GM12892 (cell line): ENCODE results near the gene ZNF474.

ENCODE experiments used
- POLR2A ChIP-seq: IDR thresholded peaks from 2 replicates; pipeline ENCODE4 v1.6.1; 2011; ENCODE audit warnings: low read depth, low read length, control low read depth
- POLR2AphosphoS5 ChIP-seq: IDR thresholded peaks from 2 replicates; pipeline ENCODE4 v1.6.1; 2011; ENCODE audit warnings: low read depth, low read length, control low read depth
- TAF1 ChIP-seq: IDR thresholded peaks from 2 replicates; pipeline ENCODE4 v1.6.1; 2011; ENCODE audit warnings: low read depth, mild to moderate bottlenecking, control low read depth, low read length, borderline replicate concordance

GRCh38 chr5:122183098-122183787 lies 53.9 kb downstream of the ZNF474 start:
- TF ChIP-seq POLR2A: no peak
- no peak for TF ChIP-seq TAF1
- no peak for TF ChIP-seq POLR2AphosphoS5
